Lung (tissue), 12 donors: ENCODE results near the gene NPPA. TPM values are rescaled to one million over a fixed set of nuclear protein-coding genes. Genes with fewer than 3 reads are reported as not detected.
A peak's percentile ranks its signal among the peaks of the same experiment; 100 is the strongest.

Source experiments
- ATAC-seq: fragments of 200-7000 bp; cut with Tn5 transposase; one replicate; pipeline ENCODE4 v1.9.1; 2020; ENCODE audit warnings: moderate number of reproducible peaks; ENCODE audit not compliant: insufficient read depth, low FRiP score
- DNase-seq, 3 donors: peaks; one replicate each; pipeline ENCODE4 v3.0.0-alpha.2; 2013 to 2017
- H3K27ac ChIP-seq, 2 donors: one replicate each; pipeline ENCODE4 v1.5.1; 2013; ENCODE audit warnings: mild to moderate bottlenecking in 2 of 2, moderate library complexity in 2 of 2, control low read depth in 1 of 2, inconsistent platforms in 1 of 2, low read depth in 1 of 2, low read length in 1 of 2
- H3K27me3 ChIP-seq, 3 donors: one replicate each; pipeline ENCODE4 v1.5.1; 2013; ENCODE audit warnings: low read length in 2 of 3; ENCODE audit not compliant: control insufficient read depth in 3 of 3, insufficient read depth in 3 of 3
- H3K36me3 ChIP-seq, 4 donors: one replicate each; pipeline ENCODE4 v1.5.1; 2013; ENCODE audit warnings: low read length in 4 of 4, mild to moderate bottlenecking in 1 of 4, moderate library complexity in 1 of 4; ENCODE audit not compliant: control insufficient read depth in 4 of 4, insufficient read depth in 4 of 4
- H3K4me1 ChIP-seq, 5 donors: one replicate each; pipeline ENCODE4 v1.5.1; 2013; ENCODE audit warnings: low read length in 5 of 5, mild to moderate bottlenecking in 2 of 5, moderate library complexity in 1 of 5; ENCODE audit not compliant: control insufficient read depth in 5 of 5, insufficient read depth in 5 of 5
- H3K4me3 ChIP-seq: one replicate; pipeline ENCODE4 v1.5.1; 2013; ENCODE audit warnings: mild to moderate bottlenecking, control low read depth, moderate library complexity
- H3K9ac ChIP-seq, 2 donors: one replicate each; pipeline ENCODE4 v1.5.1; 2013; ENCODE audit warnings: low read length in 2 of 2, control low read depth in 1 of 2; ENCODE audit not compliant: insufficient read depth in 1 of 2
- H3K9me3 ChIP-seq, 4 donors: one replicate each; pipeline ENCODE4 v1.5.1; 2013; ENCODE audit warnings: low read length in 3 of 4, mild to moderate bottlenecking in 1 of 4, moderate library complexity in 1 of 4; ENCODE audit not compliant: control insufficient read depth in 4 of 4, insufficient read depth in 3 of 4
- WGBS, 2 donors: extraction: QIAGEN DNeasy Blood & Tissue Kit; methylation state at CpG; one replicate each; pipeline ENCODE4 v1.1.7; 2013; 5-methylcytosine and 5-hydroxymethylcytosine counted together
- polyA plus RNA-seq, 2 donors: library from polyadenylated mRNA; stranded (reverse); fragments of 200-250 nt; gene quantifications; one replicate each; pipeline ENCODE4 v1.2.1, GENCODE V29; 2013
- total RNA-seq, 2 donors: library from RNA; depleted of rRNA in 1 of 2; stranded (reverse); fragments of >200 nt in 1 of 2; gene quantifications; one replicate each; pipeline ENCODE4 v1.2.1, GENCODE V29; 2014 to 2021
- TF ChIP-seq, protein P1 (sequence below): IDR thresholded peaks from 2 replicates; pipeline ENCODE4 v1.5.1; 2012; ENCODE audit warnings: mild to moderate bottlenecking; ENCODE audit errors: control extremely low read depth, extremely low read depth
- donor health status: control.
- donor health status: control.
- donor health status: Bipolar disorder and iron deficiency.
- donor health status: healthy.
- donor health status: DM: yes; HTN: yes; CAD: no.

NPPA gene
- total and polyA plus RNA-seq, 4 donors = 0.81 to 19.8 (median 6.7) TPM; not detected in 1

- no peak overlapping the region for H3K4me3 ChIP-seq
- TF ChIP-seq, protein P1, sequence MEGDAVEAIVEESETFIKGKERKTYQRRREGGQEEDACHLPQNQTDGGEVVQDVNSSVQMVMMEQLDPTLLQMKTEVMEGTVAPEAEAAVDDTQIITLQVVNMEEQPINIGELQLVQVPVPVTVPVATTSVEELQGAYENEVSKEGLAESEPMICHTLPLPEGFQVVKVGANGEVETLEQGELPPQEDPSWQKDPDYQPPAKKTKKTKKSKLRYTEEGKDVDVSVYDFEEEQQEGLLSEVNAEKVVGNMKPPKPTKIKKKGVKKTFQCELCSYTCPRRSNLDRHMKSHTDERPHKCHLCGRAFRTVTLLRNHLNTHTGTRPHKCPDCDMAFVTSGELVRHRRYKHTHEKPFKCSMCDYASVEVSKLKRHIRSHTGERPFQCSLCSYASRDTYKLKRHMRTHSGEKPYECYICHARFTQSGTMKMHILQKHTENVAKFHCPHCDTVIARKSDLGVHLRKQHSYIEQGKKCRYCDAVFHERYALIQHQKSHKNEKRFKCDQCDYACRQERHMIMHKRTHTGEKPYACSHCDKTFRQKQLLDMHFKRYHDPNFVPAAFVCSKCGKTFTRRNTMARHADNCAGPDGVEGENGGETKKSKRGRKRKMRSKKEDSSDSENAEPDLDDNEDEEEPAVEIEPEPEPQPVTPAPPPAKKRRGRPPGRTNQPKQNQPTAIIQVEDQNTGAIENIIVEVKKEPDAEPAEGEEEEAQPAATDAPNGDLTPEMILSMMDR = no peak
- no peaks in the 10 kb centered on the region for H3K27me3 ChIP-seq
- ATAC-seq (no peak), DNase-seq (no peak)
- peaks cover 15 to 70% (median 28%) of the 10 kb centered on the region in 4 donors for H3K36me3 ChIP-seq
- H3K4me1 ChIP-seq = peaks cover 0 to 15% (median 0%) of the 10 kb centered on the region in 5 donors
- no peak overlapping the region for H3K9ac ChIP-seq
- H3K27ac ChIP-seq = no peak overlapping the region
- H3K9me3 ChIP-seq = no peaks in the 10 kb centered on the region
- 58 to 76% methylated on average over 17 of the region's 17 CpGs for WGBS, 2 donors
Measured at GRCh38 chr1:11841245-11842153, 6.1 kb downstream of the NPPA start.

DNA sequence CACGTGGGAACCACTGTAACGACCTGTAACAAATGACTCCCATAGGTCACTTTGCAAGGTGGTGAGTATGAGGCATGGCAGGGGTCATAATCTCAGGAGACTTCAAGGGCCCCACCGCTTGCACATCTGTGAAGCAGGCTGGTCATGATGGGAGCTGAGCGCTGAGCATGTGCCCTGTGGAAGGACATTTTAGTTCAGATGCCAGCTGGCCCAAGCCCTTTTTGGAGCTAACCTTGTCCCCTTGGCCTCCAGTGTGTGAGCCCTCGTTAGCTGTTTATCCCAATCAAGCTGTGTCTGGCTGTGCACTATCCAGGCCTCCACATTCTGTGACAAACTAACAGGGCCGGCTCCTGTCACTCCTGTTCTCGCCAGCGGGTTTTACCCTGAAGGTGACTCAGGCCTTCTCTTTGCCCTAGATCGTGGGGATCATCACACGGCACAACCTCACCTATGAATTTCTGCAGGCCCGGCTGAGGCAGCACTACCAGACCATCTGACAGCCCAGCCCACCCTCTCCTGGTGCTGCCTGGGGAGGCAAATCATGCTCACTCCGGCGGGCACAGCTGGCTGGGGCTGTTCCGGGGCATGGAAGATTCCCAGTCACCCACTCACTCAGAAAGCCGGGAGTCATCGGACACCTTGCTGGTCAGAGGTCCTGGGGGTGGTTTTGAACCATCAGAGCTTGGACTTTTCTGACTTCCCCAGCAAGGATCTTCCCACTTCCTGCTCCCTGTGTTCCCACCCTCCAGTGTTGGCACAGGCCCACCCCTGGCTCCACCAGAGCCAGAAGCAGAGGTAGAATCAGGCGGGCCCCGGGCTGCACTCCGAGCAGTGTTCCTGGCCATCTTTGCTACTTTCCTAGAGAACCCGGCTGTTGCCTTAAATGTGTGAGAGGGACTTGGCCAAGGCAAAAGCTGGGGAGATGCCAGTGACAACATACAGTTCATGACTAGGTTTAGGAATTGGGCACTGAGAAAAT, 7.6 kb downstream of the NPPA start:
- WGBS, 2 donors = 91 to 95% methylated on average over 20 of the region's 20 CpGs
- Histone ChIP-seq H3K27me3 (no peaks in the 10 kb centered on the region), H3K27ac (no peak overlapping the region), H3K9me3 (no peaks in the 10 kb centered on the region), H3K4me1 (peaks cover 0 to 15% (median 0%) of the 10 kb centered on the region in 5 donors), H3K4me3 (no peak overlapping the region), H3K36me3 (peaks cover 21 to 80% (median 31%) of the 10 kb centered on the region in 4 donors), H3K9ac (no peak overlapping the region)
- ATAC-seq (no peak), DNase-seq (no peak)
- TF ChIP-seq, protein P1 = no peak

DNA sequence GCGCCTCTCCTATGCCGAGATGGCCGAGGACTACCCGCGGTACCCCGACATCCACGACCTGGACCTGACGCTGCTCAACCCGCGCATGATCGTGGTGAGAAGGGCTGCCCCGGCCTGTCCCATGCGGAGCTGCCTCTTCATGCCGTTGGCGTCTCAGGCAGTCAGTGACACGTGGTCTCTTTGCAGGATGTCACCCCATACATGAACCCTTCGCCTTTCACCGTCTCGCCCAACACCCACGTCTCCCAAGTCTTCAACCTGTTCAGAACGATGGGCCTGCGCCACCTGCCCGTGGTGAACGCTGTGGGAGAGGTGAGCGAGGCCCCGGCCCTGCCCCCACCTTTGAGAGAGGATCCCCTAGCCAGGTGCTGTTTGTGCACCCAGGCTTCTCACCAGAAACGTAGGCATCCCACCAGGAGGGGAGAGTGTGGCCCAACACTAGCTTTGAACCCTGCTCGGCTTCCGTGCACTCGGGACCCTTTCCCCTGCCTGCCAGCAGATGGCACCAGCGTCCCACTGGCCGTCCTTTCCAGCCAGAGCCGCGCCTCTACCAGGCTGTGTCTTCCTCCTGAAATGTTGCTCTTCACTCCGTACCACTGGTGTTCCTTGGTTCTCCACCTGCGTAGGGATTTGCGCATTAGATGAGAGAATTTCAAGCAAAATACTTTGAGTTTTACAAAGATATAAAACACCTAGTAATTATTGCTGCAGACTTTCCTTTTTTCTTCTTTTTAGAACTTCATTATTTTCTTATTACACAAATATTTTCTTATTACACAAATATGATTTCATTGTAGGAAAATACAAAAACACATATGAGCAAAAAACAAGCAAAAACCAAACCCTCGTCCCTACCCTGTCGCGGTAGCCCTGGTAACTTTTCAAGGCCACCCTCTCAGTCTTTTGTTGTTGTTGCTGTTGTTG, 9.0 kb downstream of the NPPA start:
- Histone ChIP-seq H3K4me3 (no peak overlapping the region), H3K9ac (no peak overlapping the region), H3K4me1 (peaks cover 0 to 15% (median 0%) of the 10 kb centered on the region in 5 donors), H3K27ac (no peak overlapping the region), H3K9me3 (no peaks in the 10 kb centered on the region), H3K27me3 (no peaks in the 10 kb centered on the region), H3K36me3 (peaks cover 33 to 84% (median 35%) of the 10 kb centered on the region in 4 donors)
- WGBS, 2 donors = 68 to 70% methylated on average over 40 of the region's 40 CpGs
- DNase-seq (peak; percentile 68 to 78 (median 70)), ATAC-seq (peak; percentile 76)
- TF ChIP-seq, protein P1 = peak; percentile 91
